Upper lobe of right lung (tissue), 1 donor: Measurements from ENCODE around the gene TESK2. TPM values are rescaled to one million over a fixed set of nuclear protein-coding genes. Genes with fewer than 3 reads are reported as not detected.

Source experiments
- ATAC-seq: fragments of 200-7000 bp; cut with Tn5 transposase; one replicate; pipeline ENCODE4 v1.9.1; 2020; ENCODE audit warnings: mild to moderate bottlenecking, moderate library complexity
- DNase-seq: peaks from one replicate; pipeline ENCODE4 v3.0.0-alpha.2; 2020
- H3K27ac ChIP-seq: fragments of 200-600 bp; one replicate; pipeline ENCODE4 v1.8.0; 2022
- H3K27me3 ChIP-seq: fragments of 200-600 bp; one replicate; pipeline ENCODE4 v1.8.0; 2022; ENCODE audit warnings: mild to moderate bottlenecking
- H3K36me3 ChIP-seq: fragments of 200-600 bp; one replicate; pipeline ENCODE4 v1.8.0; 2022
- H3K4me1 ChIP-seq: fragments of 200-600 bp; one replicate; pipeline ENCODE4 v1.8.0; 2022
- H3K4me3 ChIP-seq: fragments of 200-600 bp; one replicate; pipeline ENCODE4 v1.8.0; 2022; ENCODE audit warnings: mild to moderate bottlenecking
- H3K9me3 ChIP-seq: fragments of 200-600 bp; one replicate; pipeline ENCODE4 v1.8.0; 2022
- CTCF ChIP-seq: fragments of 200-600 bp; IDR thresholded peaks from one replicate; pipeline ENCODE4 v1.8.0; 2022; ENCODE audit warnings: antibody characterized with exemption
- intact Hi-C: fragments of 100-400 bp; cut with DNase I; formaldehyde crosslinking; loops from one replicate; pipeline ENCODE4 v1.11.0; 2022
- total RNA-seq: library from RNA; stranded (reverse); fragmentation: NEBNext Ultra II Directional; extraction: Animal tissue kit (Norgen Biotek cat#: 25700); gene quantifications from one replicate; pipeline ENCODE4 v1.2.1, GENCODE V29; 2021
- donor health status: DM: no; HTN: yes; CAD: no; lungs with severe emphysema.

Gene TESK2
- total RNA-seq, 1 donor from 2014 or later: 8.4 TPM

DNA sequence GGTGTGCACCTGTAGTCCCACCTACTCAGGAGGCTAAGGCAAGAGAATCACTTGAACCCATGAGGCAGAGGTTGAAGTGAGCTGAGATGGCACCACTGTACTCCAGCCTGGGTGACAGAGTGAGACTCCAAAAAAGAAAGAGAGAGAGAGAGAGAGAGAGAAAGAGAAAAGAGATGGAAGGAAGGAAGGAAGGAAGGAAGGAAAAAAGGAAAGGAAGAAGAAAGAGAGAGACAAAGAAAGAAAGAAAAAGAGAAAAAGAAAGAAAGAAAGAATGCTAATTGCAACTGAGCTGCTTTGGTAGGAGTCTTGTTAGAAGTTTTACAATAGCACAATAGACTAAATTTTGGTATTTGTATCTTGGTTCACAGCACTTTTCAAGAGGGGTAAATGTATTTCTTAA lies 25.7 kb downstream of the TESK2 start:
- Histone ChIP-seq H3K27me3 (no peaks in the 10 kb centered on the region), H3K9me3 (no peaks in the 10 kb centered on the region), H3K27ac (no peak overlapping the region), H3K36me3 (no peaks in the 10 kb centered on the region), H3K4me1 (no peaks in the 10 kb centered on the region), H3K4me3 (no peak overlapping the region)
- ATAC-seq: no peak
- DNase-seq: no peak
- intact Hi-C loops: no loop called here
- no peak for TF ChIP-seq CTCF

DNA sequence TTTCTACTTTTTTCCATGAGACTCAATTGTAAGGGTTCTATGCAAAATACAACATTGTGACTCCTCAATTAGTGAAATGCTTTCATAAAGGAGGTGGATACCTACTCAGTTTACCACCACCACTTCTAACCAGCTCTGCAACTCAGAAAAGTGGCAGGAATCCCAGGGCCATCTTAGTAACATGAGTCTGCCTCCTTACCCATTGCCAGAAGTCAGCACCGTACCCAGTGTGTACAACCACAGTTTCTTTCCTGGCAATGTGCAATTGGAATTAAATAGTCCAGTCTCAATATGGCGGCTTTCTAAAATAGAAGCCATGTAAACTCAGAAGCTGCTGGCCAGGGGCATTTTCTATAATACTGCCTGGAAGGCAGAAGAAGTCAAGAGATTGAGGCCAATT lies 32.1 kb downstream of the TESK2 start:
- Histone ChIP-seq H3K4me1 (no peaks in the 10 kb centered on the region), H3K27ac (no peak overlapping the region), H3K9me3 (no peaks in the 10 kb centered on the region), H3K36me3 (peaks cover 6% of the 10 kb centered on the region), H3K27me3 (no peaks in the 10 kb centered on the region), H3K4me3 (no peak overlapping the region)
- DNase-seq (no peak), ATAC-seq (no peak)
- no peak for TF ChIP-seq CTCF
- intact Hi-C loops: no loop called here

- H3K36me3 ChIP-seq: peaks cover 6% of the 10 kb centered on the region
- intact Hi-C loops: no loop called here
- no peak for TF ChIP-seq CTCF
These were observed 34.4 kb downstream of the TESK2 start for GRCh38 chr1:45456531-45456930.

DNA sequence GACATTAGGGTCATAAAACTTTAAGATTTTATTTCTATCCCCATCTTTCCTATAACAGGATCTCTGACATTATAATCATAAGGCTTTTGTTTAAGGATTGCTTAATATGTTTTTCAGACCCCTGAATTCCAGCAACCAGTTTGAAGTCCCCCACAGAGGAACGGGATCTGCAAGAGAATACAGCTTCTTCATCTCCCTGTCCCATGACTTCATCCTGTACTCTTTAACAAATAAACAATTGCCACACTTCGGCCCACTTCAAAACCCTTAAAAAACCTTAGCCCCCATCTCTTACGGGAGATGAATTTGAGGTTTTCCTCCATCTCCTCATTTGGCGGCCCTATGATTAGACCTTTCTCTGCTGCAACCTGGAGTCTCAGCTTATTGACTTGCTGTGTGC lies 35.8 kb downstream of the TESK2 start:
- Histone ChIP-seq H3K4me3 (no peak overlapping the region), H3K27ac (no peak overlapping the region), H3K9me3 (no peaks in the 10 kb centered on the region), H3K4me1 (no peaks in the 10 kb centered on the region), H3K36me3 (peaks cover 6% of the 10 kb centered on the region), H3K27me3 (no peaks in the 10 kb centered on the region)
- intact Hi-C loops: no loop called here
- TF ChIP-seq CTCF: no peak
- ATAC-seq (no peak), DNase-seq (no peak)

More at GRCh38 chr1:45456531-45456930, 34.4 kb downstream of the TESK2 start:
- ATAC-seq (no peak), DNase-seq (no peak)
- Histone ChIP-seq H3K9me3 (no peaks in the 10 kb centered on the region), H3K27me3 (no peaks in the 10 kb centered on the region), H3K4me3 (no peak overlapping the region), H3K4me1 (no peaks in the 10 kb centered on the region), H3K27ac (no peak overlapping the region)

- no peaks in the 10 kb centered on the region for H3K9me3 ChIP-seq
- TF ChIP-seq CTCF: no peak
These were observed 36.5 kb downstream of the TESK2 start for GRCh38 chr1:45454464-45454863.

DNA sequence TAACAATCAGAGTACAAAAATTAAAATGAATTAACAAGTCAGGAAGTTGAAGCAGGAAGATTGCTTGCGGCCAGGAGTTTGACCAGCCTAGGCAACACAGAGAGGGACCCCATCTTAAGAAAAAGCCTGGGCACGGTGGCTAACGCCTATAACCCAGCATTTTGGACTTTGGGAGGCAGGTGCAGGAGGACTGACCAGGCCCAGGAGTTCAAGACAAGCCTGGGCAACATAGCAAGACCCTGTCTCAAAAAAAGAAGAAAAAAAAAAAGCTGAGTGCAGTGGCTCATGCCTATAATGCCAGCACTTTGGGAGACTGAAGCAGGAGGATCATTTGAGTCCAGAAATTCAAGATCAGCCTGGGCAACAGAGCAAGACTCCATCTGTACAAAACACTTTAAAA lies 38.5 kb downstream of the TESK2 start:
- Histone ChIP-seq H3K27me3 (no peaks in the 10 kb centered on the region), H3K4me1 (no peaks in the 10 kb centered on the region), H3K27ac (no peak overlapping the region), H3K4me3 (no peak overlapping the region), H3K9me3 (no peaks in the 10 kb centered on the region), H3K36me3 (peaks cover 6% of the 10 kb centered on the region)
- no peak for TF ChIP-seq CTCF
- DNase-seq (no peak), ATAC-seq (no peak)
- intact Hi-C loops: no loop called here

More at GRCh38 chr1:45454464-45454863, 36.5 kb downstream of the TESK2 start:
- no peaks in the 10 kb centered on the region for H3K4me1 ChIP-seq
- H3K27me3 ChIP-seq: no peaks in the 10 kb centered on the region
- ATAC-seq (no peak), DNase-seq (no peak)
- no peak overlapping the region for H3K4me3 ChIP-seq
- peaks cover 6% of the 10 kb centered on the region for H3K36me3 ChIP-seq
- intact Hi-C loops: no loop called here
- no peak overlapping the region for H3K27ac ChIP-seq
